DND-41 (cell line): ENCODE data around the gene MAP1LC3B.

Experiments used
- EZH2 ChIP-seq: IDR thresholded peaks from 3 replicates; pipeline ENCODE4 v1.6.1; 2012; ENCODE audit warnings: borderline replicate concordance, low read depth, mild to moderate bottlenecking, moderate library complexity, low read length, inconsistent platforms; ENCODE audit not compliant: severe bottlenecking
- TF ChIP-seq, protein P1 (sequence below): IDR thresholded peaks from 2 replicates; pipeline ENCODE4 v1.5.1; 2012; ENCODE audit warnings: borderline replicate concordance, low read length, moderate library complexity, mild to moderate bottlenecking; ENCODE audit not compliant: poor library complexity, severe bottlenecking; ENCODE audit errors: extremely low read depth

DNA sequence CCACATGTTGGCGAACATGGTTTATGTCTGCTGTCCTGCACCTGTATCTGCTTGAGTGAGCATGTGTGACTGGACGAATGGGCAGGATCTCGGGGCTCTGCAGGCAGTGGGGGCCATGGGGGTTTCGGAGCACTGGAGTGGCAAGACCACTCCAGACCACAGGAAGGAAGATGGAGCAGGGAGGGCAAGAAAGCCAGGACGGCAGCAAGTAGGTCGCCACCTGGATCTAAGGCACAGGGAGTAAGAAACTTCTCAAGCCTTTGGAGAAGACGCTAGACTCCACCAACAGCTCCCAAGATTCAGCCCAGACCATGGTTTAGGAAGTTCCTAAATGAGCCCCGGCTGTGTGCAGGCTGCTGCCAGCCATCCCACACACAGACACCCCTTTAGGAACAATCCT is 42.1 kb upstream of the MAP1LC3B start:
- TF ChIP-seq, protein P1, sequence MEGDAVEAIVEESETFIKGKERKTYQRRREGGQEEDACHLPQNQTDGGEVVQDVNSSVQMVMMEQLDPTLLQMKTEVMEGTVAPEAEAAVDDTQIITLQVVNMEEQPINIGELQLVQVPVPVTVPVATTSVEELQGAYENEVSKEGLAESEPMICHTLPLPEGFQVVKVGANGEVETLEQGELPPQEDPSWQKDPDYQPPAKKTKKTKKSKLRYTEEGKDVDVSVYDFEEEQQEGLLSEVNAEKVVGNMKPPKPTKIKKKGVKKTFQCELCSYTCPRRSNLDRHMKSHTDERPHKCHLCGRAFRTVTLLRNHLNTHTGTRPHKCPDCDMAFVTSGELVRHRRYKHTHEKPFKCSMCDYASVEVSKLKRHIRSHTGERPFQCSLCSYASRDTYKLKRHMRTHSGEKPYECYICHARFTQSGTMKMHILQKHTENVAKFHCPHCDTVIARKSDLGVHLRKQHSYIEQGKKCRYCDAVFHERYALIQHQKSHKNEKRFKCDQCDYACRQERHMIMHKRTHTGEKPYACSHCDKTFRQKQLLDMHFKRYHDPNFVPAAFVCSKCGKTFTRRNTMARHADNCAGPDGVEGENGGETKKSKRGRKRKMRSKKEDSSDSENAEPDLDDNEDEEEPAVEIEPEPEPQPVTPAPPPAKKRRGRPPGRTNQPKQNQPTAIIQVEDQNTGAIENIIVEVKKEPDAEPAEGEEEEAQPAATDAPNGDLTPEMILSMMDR: no peak
- TF ChIP-seq EZH2: no peak
